ENCODE measurements around the gene UBE4B.

GRCh38 chr1:9985001-9985400 lies 47.8 kb upstream of the UBE4B start:
- TF ChIP-seq CTCF (IDR thresholded peaks at IDR 0.05), result no peak
- no peak for TF ChIP-seq POLR2A (IDR thresholded peaks at IDR 0.05)

Data from esophagus squamous epithelium (tissue), 4 donors.